Prostate gland (tissue), 2 donors: ENCODE results near the gene ITPR1. TPM values are rescaled to one million over a fixed set of nuclear protein-coding genes. Genes with fewer than 3 reads are reported as not detected.

Experiments
- DNase-seq: peaks from one replicate; pipeline ENCODE4 v3.0.0-alpha.2; 2019; ENCODE audit warnings: low spot score
- H3K27ac ChIP-seq, 2 donors: fragments of 200-600 bp; sonication (generic); 2 replicates each; pipeline ENCODE4 v1.5.1; 2017 to 2019
- H3K27me3 ChIP-seq: fragments of 200-600 bp; sonication (generic); replicated peaks from 2 replicates; pipeline ENCODE4 v1.5.1; 2019; ENCODE audit not compliant: insufficient read depth
- H3K36me3 ChIP-seq, 2 donors: fragments of 200-600 bp; sonication (generic); 1 replicate in 1 of 2; 2 replicates in 1 of 2; pipeline versions ENCODE4 v1.5.1 to v1.8.1; 2017 to 2019
- H3K4me1 ChIP-seq: fragments of 200-600 bp; sonication (generic); replicated peaks from 2 replicates; pipeline ENCODE4 v1.5.1; 2019
- H3K4me3 ChIP-seq, 2 donors: fragments of 200-600 bp; sonication (generic); 2 replicates each; pipeline ENCODE4 v1.5.1; 2017 to 2019
- H3K9me3 ChIP-seq: fragments of 200-600 bp; sonication (generic); 2 replicates; pipeline ENCODE4 v1.5.1; 2017
- CTCF ChIP-seq, 4 experiments: fragments of 200-600 bp in 2 of 4; fragments of 450-650 bp in 2 of 4; sonication (generic) in 2 of 4; IDR thresholded peaks; 1 replicate in 3 of 4; 2 replicates in 1 of 4; pipeline ENCODE4 v1.5.1; 2016 to 2019; ENCODE audit warnings: antibody characterized with exemption in 4 of 4, mild to moderate bottlenecking in 2 of 4, moderate library complexity in 2 of 4
- POLR2A ChIP-seq: fragments of 450-650 bp; IDR thresholded peaks from one replicate; pipeline ENCODE4 v1.6.1; 2016; ENCODE audit warnings: antibody characterized with exemption, mild to moderate bottlenecking
- POLR2AphosphoS5 ChIP-seq: sonication (generic); formaldehyde crosslinking; IDR thresholded peaks from one replicate; pipeline ENCODE4 v1.6.1; 2017; ENCODE audit warnings: antibody characterized with exemption
- WGBS: methylation state at CpG from one replicate; pipeline ENCODE4 v1.1.5; 2018; 5-methylcytosine and 5-hydroxymethylcytosine counted together
- intact Hi-C: fragments of 100-400 bp; cut with DNase I; formaldehyde crosslinking; loops from one replicate; pipeline ENCODE4 v1.14.2; 2022
- total RNA-seq, 2 donors: library from RNA; depleted of rRNA; stranded (reverse); fragments of >200 nt; gene quantifications; one replicate each; pipeline ENCODE4 v1.1.0, GENCODE V29; 2016

ITPR1 gene
- total RNA-seq, 2 donors from 2014 or later: 80.0 to 126 TPM

- Histone ChIP-seq H3K27me3 (no peaks in the 10 kb centered on the region), H3K9me3 (no peaks in the 10 kb centered on the region), H3K4me3 (no peak overlapping the region), H3K4me1 (no peaks in the 10 kb centered on the region), H3K27ac (no peak overlapping the region), H3K36me3 (no peaks in the 10 kb centered on the region)
- TF ChIP-seq POLR2A: no peak
- WGBS: 96% methylated on average over 4 of the region's 4 CpGs
- intact Hi-C loops: no loop called here
- DNase-seq: no peak
These were observed 47.1 kb downstream of the ITPR1 start for GRCh38 chr3:4540267-4540666.

- intact Hi-C loops: no loop called here
- no peaks in the 10 kb centered on the region for H3K36me3 ChIP-seq
- no peaks in the 10 kb centered on the region for H3K27me3 ChIP-seq
- H3K27ac ChIP-seq: no peak overlapping the region
- TF ChIP-seq POLR2AphosphoS5: no peak
- TF ChIP-seq POLR2A: no peak
- TF ChIP-seq CTCF (IDR thresholded peaks at IDR 0.05): no peak
- WGBS: 69% methylated on average over 2 of the region's 2 CpGs
- no peak overlapping the region for H3K4me3 ChIP-seq
- no peak for DNase-seq
- no peaks in the 10 kb centered on the region for H3K4me1 ChIP-seq
- no peaks in the 10 kb centered on the region for H3K9me3 ChIP-seq
These were observed 50.0 kb downstream of the ITPR1 start for GRCh38 chr3:4543110-4543509.

- DNase-seq: no peak
- no peak overlapping the region for H3K27ac ChIP-seq
- H3K27me3 ChIP-seq: no peaks in the 10 kb centered on the region
- no peaks in the 10 kb centered on the region for H3K9me3 ChIP-seq
- WGBS: 55% methylated on average over 9 of the region's 9 CpGs
- no peak for TF ChIP-seq POLR2A
- H3K4me3 ChIP-seq: no peak overlapping the region
- H3K4me1 ChIP-seq: no peaks in the 10 kb centered on the region
- H3K36me3 ChIP-seq: no peaks in the 10 kb centered on the region
- intact Hi-C loops: no loop called here
These were observed 53.4 kb downstream of the ITPR1 start for GRCh38 chr3:4546346-4547178.

- no peaks in the 10 kb centered on the region for H3K27me3 ChIP-seq
- TF ChIP-seq POLR2A (no peak), CTCF (IDR thresholded peaks at IDR 0.05) (no peak), POLR2AphosphoS5 (no peak)
- no peak overlapping the region for H3K27ac ChIP-seq
- H3K4me3 ChIP-seq: no peak overlapping the region
- H3K9me3 ChIP-seq: no peaks in the 10 kb centered on the region
- intact Hi-C loops: no loop called here
- WGBS: 75% methylated on average over 4 of the region's 4 CpGs
- H3K36me3 ChIP-seq: no peaks in the 10 kb centered on the region
- DNase-seq: no peak
- no peaks in the 10 kb centered on the region for H3K4me1 ChIP-seq
These were observed 54.7 kb downstream of the ITPR1 start for GRCh38 chr3:4547799-4548198.

- Histone ChIP-seq H3K27me3 (no peaks in the 10 kb centered on the region), H3K9me3 (no peaks in the 10 kb centered on the region), H3K36me3 (no peaks in the 10 kb centered on the region), H3K27ac (no peak overlapping the region), H3K4me3 (no peak overlapping the region), H3K4me1 (no peaks in the 10 kb centered on the region)
- WGBS: 45% methylated on average over 4 of the region's 4 CpGs
- DNase-seq: no peak
- TF ChIP-seq POLR2A: no peak
- no peak for TF ChIP-seq CTCF (IDR thresholded peaks at IDR 0.05)
- no peak for TF ChIP-seq POLR2AphosphoS5
- intact Hi-C loops: no loop called here
These were observed 55.2 kb downstream of the ITPR1 start for GRCh38 chr3:4548356-4548755.

- H3K27ac ChIP-seq: no peak overlapping the region
- intact Hi-C loops: no loop called here
- DNase-seq: no peak
- H3K4me3 ChIP-seq: no peak overlapping the region
- H3K4me1 ChIP-seq: no peaks in the 10 kb centered on the region
- no peaks in the 10 kb centered on the region for H3K9me3 ChIP-seq
- no peaks in the 10 kb centered on the region for H3K36me3 ChIP-seq
- no peaks in the 10 kb centered on the region for H3K27me3 ChIP-seq
- 65% methylated on average over 2 of the region's 2 CpGs for WGBS
- TF ChIP-seq POLR2A (no peak), CTCF (IDR thresholded peaks at IDR 0.05) (no peak), POLR2AphosphoS5 (no peak)
These were observed 55.6 kb downstream of the ITPR1 start for GRCh38 chr3:4548780-4549179.
